DMS 273 (cell line): ENCODE data around the gene SDCBP2.

ENCODE experiments used
- DNase-seq: peaks from one replicate; lab custom pipeline; 2025; ENCODE audit not compliant: unreplicated experiment; lab: John Stamatoyannopoulos, UW

The SDCBP2 gene

DNA sequence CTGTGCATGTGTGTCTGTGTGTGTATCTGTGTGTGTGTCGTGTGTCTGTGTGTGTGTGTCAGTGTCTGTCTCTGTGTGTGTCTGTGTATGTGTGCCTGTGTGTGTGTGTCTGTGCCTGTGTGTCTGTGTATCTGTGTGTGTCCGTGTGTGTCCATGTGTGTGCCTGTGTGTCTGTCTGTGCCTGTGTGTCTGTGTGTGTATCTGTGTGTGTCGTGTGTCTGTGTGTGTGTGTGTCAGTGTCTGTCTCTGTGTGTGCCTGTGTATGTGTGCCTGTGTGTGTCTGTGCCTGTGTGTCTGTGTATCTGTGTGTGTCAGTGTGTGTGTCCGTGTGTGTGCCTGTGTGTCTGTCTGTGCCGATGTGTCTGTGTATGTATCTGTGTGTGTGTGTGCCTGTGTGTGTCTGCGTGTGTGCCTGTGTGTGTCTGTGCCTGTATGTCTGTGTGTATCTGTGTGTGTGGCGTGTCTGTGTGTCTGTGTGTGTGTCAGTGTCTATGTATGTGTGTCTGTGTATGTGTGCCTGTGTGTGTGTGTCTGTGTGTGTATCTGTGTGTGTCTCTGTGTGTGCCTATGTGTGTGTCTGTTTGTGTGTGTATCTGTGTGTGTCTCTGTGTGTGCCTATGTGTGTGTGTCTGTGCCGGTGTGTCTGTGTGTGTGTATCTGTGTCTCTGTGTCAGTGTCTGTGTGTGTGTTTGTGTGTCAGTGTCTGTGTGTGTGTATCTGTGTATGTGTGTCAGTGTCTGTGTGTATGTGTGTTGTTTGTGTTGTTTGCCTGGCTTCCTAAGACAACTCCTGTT lies 51.2 kb downstream of the SDCBP2 start:
- no peak for DNase-seq

DNA sequence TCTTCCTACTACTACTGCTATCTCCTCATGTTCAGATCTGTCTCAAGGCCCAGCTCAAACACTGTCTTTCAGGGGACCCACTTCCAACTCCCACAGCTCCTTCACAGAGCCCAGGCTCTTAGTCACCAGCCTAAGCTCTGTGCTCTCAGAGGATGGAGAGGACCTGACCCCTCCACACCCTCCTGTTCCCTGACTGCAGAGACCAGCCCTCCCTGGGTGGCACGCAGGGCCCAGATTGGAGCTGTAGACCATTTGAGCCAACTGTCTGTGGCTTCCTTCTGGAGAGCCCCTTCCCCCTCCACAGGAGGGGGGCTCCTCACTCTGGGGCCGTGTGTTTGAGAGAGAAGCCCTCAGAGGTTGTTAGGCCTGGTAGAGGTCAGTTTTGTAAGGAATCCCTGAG lies 53.0 kb downstream of the SDCBP2 start:
- DNase-seq = no peak

DNA sequence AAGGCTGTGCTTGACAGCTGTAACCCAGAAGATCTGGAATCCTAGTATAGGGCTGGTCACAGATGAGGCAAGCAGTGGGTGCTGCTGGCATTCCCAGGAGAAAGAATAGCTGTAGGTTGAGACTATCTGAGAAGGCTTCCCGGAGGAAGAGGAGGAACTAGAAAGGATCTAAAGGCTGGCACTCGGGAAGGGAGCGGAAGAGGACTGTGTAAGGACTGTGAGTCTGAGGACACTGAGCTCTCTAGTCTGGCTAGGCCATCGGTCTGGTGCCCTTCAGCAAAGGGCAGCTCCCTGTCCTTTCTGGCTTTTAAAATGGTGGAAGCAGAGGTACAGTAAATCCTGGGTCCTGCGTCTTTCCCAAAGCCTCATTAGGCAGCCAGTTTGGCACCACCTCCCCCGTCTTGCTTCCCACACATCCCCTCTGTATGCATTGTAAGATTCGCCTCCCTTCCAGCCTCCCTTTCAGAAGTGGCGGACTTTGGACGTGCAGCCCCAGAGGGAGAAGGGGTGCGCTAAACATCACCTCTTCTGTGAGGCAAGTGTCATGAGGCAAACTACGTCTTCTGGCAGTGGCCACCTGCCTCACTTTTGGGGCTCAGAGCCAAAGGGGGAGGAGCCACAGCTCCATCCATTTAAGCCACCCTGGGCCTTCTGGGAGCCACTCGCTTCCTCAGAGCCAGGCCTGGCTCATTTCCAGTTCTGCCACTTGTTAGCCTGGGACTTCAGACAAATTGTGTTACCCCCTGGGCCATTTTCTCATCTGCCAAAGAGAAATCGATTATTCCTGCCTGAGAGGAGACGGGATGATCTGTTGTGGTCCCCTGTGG lies 54.2 kb downstream of the SDCBP2 start:
- peak; percentile 50 for DNase-seq

DNA sequence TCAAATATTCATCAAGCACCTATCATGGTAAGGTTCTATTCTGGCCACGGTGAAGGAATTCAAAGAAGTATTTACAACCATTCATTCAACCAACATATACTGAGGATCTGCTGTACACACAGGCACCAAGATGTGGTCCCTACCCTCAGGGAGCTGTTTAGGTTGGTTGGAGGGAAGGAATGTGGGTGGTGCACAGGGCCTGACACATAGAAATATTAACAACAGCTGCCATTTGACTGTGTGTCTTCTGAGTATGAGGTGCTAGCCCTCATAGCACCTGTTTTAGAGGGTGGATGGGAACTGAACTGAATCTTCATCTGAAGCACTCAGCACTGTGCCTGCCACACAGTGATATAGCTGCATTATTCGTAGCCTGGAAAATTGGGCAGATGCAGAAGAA lies 55.6 kb downstream of the SDCBP2 start:
- DNase-seq = no peak

DNA sequence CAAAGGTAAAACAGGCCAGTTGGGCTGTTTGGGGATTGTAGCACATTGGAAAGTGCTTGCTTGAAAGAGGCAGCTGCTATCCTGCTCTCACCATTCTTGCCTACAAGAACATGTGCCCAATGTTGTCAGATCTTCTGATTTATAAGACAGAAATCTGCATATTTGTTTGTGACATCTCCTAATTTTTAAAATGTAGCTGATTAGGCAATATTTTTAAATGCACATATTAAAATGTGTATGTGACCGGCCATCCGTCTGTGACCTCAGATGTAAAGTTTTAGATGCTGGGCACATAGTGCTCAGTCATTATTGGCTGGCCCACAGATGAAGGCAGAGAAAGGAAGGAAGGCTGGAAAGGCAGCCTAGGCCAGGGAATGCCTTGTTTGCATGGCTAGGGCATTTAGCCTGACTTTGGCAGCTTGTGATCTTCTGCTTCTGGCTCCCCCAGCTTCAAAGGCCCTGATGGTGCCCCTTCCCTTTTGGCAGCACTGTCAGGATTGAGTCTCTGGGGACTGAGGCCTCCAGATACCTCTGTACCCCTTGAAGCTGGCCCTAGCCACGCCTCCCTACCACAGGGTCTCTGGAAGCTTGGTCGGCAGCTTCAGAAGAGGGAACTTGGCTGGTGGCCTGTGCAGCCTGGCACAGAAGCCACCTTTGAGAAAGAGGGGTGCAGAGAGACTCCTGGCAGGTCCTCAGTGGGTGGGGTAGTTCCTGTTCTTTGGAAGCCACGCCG lies 56.4 kb downstream of the SDCBP2 start:
- no peak for DNase-seq

DNA sequence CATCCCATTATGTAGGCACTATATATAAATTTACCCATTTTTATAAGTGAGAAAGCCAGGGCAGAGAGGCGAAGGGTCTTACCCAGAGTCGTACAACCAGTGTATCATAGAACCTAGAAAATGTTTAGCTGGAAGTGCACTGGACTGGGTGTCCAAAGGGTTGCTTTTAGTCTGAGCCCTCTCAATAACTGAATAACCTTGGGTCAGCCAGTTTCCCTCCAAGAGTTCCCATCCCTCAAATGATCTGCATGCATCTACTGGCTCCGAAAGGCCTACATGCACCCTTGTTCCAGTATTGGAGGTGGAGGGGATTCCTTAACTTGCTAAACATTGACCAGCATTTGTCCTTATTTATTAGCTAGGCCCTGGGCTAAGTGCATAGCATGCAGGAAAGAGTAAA lies 59.1 kb downstream of the SDCBP2 start:
- DNase-seq = no peak

DNA sequence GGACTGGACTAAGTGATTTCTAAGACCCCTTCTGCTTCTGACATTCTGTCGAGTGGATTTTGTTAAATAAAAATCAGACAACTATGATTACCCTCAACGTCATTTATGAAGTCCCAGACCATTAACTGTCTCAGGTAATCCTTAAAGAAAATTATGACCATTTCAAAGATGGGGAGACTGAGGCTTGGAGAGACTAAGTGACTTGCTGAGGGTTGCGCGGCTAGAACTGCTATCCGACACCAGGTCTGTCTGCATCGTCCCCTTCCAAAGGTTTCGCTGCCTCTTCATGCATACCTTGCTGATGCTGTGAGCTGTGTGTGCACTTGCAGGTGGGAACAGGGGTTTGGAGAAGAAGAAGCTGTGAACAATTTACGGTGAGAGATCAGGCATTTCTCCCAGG lies 59.7 kb downstream of the SDCBP2 start:
- DNase-seq = no peak

DNA sequence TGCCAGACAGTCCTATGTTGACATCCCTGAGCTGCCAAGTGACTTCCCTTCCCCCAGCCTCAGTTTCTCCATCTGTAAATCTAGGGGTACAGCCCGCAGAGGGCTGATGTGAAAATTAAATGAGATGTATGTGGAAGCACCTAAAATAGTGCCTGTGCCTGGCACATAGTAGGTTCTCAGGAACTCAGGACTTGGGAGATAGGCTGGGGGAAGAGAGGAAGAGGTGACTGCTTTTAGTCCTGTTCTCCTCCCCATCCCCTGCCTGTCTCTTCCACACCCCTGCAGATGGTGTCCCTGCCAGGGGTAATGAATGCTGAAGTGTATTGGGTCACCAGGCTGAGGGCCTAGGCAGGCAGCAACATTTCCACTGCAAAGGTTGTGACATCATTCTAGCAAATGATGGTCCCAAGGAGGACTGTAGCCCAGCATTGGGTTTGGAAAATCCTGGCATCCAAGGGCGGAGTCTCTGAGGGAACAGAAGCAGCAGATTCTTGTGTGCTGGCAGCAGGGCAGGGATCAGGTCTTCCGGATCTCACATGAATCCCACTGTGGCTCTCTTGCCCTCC lies 61.0 kb downstream of the SDCBP2 start:
- DNase-seq = peak; percentile 31

DNA sequence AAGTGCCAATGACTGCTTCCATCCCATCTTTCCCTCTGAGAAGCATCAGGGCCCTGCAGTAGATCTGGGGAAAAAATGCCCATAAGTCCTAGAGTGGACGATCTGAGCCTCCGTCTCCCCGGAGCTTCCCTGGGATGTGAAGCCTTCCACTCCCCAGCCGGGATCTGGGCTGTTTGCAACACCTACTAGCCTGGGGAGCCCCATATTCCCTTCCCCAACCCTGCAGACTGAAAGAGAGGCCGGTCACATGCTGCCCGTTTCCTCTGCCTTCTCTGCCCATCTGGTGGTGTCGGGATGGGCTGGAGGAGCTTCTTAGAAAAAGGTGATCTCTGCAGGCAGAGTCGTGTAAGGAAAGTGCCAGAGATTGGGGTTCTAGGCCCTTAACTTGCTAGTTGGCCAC lies 61.8 kb downstream of the SDCBP2 start:
- DNase-seq = peak; percentile 34

DNA sequence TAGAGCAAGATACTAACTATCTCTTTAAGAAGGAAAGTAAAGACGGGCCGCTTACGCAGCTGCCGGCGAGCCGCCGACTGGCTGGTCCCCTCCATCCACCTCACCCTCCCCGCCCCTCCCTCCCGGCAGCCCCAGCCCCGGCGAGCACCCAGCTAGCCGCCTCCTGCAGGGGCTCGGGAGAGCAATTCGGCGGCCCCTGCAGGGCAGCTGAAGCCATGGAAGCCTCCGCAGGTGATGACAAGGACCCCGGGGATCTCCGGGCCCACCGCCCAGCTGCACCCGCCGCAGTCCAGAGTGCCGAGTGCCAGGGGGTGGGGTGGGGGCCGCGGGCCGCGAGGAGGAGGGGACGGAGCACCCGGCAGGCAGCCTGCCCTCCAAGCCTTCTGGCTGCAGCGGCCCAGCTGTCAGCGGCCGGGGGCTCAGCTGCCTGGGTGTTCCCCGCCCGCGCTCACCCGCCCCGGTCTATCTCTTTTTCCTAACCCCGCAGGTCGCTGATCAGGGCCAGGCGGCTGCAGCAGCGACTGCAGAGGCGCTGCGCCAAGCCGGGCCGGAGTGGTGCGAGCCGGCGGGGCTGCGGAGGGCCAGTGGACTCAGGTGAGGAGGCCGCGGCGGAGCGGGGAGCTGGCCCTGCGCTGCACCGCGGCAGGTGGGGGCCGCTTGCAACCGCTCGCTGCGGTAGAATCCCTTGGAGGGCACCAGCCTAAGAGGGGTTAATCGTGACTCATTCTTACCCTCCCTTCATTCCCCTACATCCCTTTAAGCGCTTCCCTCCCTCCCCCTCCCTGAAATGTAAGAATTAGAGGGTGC lies 62.6 kb downstream of the SDCBP2 start, which contains the start of gene SNPH:
Gene SNPH, plus strand, starts transcription at position 128 of the 807 bp plus-strand sequence. CDS start 29,946 bp downstream, outside the sequence.
- DNase-seq = peak; percentile 79

DNA sequence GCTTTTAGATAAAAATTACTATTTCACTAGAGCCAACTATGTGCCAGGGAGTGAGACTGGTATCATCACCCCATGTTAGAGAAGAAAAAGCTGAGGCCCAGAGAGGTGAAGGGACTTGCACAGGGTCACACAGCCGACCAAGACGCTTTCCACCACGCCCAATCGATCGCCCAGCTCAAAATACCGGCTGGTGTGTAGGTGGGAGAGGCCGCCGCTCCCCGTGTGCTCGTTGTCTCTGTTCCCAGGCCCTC lies 63.1 kb downstream of the SDCBP2 start:
- no peak for DNase-seq

DNA sequence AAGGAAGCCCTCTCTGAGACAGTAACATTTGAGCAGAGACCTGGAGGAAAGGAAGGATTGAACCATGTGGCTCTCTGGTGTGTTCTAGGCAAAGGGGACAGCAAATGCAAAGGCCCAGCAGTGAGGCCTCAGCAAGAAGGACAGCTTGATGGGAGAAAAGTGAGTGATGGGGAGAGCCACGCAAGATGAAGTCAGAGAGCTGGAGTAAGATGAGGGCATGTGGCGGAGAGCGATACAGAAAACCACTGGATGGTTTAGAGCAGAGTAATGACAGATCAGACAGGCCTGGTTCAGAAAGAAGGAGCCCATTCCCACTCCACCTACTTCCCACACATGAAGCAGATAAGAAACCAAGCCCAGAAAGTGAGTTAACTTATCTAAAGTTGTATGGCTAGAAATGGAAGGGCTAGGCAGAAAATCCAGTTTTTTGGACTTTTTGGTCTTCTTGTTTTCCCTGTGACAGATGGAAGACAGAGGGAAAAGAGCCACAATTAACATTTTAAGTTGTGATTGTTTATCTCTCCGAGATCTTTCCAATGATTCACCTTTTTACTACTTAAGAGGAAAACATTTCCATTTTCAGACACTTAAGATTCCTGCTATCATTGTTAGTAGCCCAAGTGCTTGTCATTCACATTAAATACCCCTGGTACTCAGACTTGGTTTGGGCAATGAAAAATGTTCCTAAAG lies 63.6 kb downstream of the SDCBP2 start:
- DNase-seq = peak; percentile 20

DNA sequence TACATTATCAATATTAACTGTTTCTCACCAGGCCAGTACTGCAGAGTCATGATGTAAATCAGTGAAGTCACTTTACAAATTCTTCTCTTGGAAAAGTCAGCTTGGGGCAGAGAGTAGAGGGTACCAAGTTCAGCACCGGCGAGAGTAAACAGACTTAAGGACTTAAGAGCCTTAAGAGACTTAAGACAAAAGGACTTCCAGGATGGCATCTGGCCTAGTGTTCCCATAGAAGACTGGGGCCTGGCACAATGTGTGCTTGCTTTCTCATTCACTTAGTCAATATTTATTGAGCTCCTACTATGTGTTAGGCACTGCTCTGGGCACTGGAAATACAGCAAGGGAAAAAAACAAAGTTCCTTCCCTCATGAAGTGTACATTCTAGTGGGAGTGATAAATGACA lies 64.2 kb downstream of the SDCBP2 start:
- no peak for DNase-seq

DNA sequence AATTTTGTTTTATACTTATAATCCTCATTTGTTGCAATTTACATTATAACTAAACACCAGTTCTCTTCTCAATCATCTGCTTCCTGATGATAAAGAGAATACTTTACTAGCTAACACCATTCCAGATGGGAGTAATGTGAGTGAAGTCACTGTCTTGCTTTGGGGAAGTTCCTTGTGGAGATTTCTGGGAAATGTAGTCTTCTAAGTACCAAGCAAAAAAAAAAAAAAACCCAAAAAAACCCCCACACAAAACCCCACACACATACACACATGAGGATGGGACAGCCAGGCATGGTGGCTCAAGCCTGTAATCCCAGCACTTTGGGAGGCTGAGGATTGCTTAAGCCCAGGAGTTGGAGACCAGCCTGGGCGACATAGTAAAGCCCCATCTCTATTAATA lies 65.1 kb downstream of the SDCBP2 start:
- DNase-seq = peak; percentile 59
